ENCODE measurements around the gene MVB12B. TPM values are rescaled to one million over a fixed set of nuclear protein-coding genes. Genes with fewer than 3 reads are reported as not detected.
A peak's percentile ranks its signal among the peaks of the same experiment; 100 is the strongest.

Gene MVB12B
- total and polyA plus RNA-seq, 10 donors = 2.8 to 52.4 (median 34.8) TPM

DNA sequence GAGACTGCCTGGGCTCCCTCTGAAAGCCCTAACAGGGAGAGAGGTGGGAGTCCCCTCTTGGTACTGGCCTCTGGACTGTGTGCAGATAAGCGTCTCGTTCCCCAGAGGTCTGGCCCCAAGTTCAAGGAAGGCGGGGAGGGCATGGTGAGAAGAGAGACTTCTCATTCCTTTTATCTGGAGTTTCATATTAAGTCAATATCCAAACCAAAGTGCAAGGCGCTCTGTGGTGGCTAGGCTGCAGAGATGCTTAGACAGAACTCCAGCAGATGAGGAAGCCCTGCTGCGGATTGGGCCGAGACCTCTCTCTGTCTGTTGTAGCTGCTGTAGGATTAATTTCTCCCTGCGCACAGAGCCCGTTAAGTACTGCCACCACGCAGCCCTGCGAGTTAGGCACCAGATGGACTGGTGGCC, 16.0 kb downstream of the MVB12B start:
- H3K9me3 ChIP-seq = no peaks in the 10 kb centered on the region
- WGBS, 5 donors = 74 to 97% (median 91%) methylated on average over 9 to 10 of the region's 10 CpGs

DNA sequence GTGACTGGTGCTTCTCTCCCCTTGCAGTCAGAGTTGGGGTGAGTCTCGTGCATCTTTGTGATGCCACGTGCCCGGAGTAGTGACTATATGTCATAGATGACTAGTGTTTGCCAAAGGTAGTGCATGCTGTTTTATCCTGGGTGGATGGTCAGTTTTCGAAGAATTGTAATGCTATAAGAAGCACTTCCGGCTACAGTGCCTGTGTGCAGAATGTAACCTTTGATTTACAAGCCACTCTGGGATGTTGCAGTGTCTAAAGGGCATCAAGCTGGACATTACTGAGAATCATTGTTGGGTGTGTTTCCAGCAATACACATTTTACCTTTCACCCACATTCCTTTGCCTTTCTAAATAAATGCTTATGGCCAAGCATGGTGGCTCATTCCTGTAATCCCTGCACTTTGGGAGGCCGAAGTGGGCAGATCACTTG, 16.7 kb downstream of the MVB12B start:
- no peak overlapping the region for H3K27ac ChIP-seq
- no peaks in the 10 kb centered on the region for H3K9me3 ChIP-seq
- peaks cover 7 to 50% (median 27%) of the 10 kb centered on the region in 6 donors for H3K4me1 ChIP-seq
- WGBS, 5 donors = 84 to 98% (median 92%) methylated on average over 6 of the region's 6 CpGs
- no peaks in the 10 kb centered on the region for H3K27me3 ChIP-seq (replicated peaks in 1 of 7)
- DNase-seq = no peak
- H3K4me3 ChIP-seq = no peak overlapping the region
- peaks cover 0 to 61% (median 22%) of the 10 kb centered on the region in 6 donors for H3K36me3 ChIP-seq
- intact Hi-C loops (cut with DNase I; ENCODE audit: low total_unique reads) = no loop called here
- TF ChIP-seq, protein P1, sequence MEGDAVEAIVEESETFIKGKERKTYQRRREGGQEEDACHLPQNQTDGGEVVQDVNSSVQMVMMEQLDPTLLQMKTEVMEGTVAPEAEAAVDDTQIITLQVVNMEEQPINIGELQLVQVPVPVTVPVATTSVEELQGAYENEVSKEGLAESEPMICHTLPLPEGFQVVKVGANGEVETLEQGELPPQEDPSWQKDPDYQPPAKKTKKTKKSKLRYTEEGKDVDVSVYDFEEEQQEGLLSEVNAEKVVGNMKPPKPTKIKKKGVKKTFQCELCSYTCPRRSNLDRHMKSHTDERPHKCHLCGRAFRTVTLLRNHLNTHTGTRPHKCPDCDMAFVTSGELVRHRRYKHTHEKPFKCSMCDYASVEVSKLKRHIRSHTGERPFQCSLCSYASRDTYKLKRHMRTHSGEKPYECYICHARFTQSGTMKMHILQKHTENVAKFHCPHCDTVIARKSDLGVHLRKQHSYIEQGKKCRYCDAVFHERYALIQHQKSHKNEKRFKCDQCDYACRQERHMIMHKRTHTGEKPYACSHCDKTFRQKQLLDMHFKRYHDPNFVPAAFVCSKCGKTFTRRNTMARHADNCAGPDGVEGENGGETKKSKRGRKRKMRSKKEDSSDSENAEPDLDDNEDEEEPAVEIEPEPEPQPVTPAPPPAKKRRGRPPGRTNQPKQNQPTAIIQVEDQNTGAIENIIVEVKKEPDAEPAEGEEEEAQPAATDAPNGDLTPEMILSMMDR (IDR thresholded peaks at IDR 0.05 in 8 of 11, conservative IDR thresholded peaks at IDR 0.05 in 3 of 11) = no peak
- TF ChIP-seq POLR2A (IDR thresholded peaks at IDR 0.05) (no peak), POLR2AphosphoS5 (IDR thresholded peaks at IDR 0.05) (no peak)

More for the DNA sequence above, 16.0 kb downstream of the MVB12B start:
- Histone ChIP-seq H3K36me3 (peaks cover 0 to 61% (median 22%) of the 10 kb centered on the region in 6 donors), H3K27ac (no peak overlapping the region), H3K4me3 (no peak overlapping the region), H3K27me3 (replicated peaks in 1 of 7) (no peaks in the 10 kb centered on the region), H3K4me1 (peaks cover 7 to 50% (median 24%) of the 10 kb centered on the region in 6 donors)
- TF ChIP-seq, protein P1 (IDR thresholded peaks at IDR 0.05 in 8 of 11, conservative IDR thresholded peaks at IDR 0.05 in 3 of 11) = no peak
- DNase-seq = no peak
- intact Hi-C loops (cut with DNase I; ENCODE audit: low total_unique reads) = no loop called here

DNA sequence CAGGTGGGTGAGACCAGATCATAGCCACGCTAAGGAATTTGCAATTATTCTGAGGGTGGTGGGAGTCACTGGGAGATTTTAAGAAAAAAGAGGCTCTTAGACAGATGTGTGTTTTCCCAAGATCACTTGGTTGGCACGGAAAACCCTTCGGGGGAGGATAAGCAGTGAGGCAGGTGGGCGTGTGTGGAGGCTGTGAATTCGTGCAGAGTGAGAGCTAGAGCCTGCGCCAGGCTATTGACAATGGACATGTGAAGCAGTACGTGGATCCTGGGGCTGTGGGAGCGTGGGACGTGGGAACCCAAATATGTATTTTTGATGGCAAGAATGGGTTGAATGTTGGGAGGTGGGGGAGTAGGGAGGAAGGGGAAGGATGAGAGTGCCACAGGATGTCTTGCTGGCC, 19.4 kb downstream of the MVB12B start:
- intact Hi-C loops (cut with DNase I; ENCODE audit: low total_unique reads) = no loop called here
- DNase-seq = no peak
- 90 to 96% (median 94%) methylated on average over 9 of the region's 9 CpGs for WGBS, 5 donors
- Histone ChIP-seq H3K4me1 (peaks cover 4 to 45% (median 26%) of the 10 kb centered on the region in 6 donors), H3K27ac (peak overlapping the region in 1 of 8 donors; percentile 53), H3K9me3 (peaks cover 1 to 12% (median 7%) of the 10 kb centered on the region in 8 donors), H3K27me3 (replicated peaks in 1 of 7) (no peaks in the 10 kb centered on the region), H3K4me3 (no peak overlapping the region), H3K36me3 (peaks cover 0 to 57% (median 16%) of the 10 kb centered on the region in 6 donors)
- TF ChIP-seq, protein P1 (IDR thresholded peaks at IDR 0.05 in 8 of 11, conservative IDR thresholded peaks at IDR 0.05 in 3 of 11) = no peak
- TF ChIP-seq POLR2AphosphoS5 (IDR thresholded peaks at IDR 0.05) = no peak
- TF ChIP-seq POLR2A (IDR thresholded peaks at IDR 0.05) = no peak

DNA sequence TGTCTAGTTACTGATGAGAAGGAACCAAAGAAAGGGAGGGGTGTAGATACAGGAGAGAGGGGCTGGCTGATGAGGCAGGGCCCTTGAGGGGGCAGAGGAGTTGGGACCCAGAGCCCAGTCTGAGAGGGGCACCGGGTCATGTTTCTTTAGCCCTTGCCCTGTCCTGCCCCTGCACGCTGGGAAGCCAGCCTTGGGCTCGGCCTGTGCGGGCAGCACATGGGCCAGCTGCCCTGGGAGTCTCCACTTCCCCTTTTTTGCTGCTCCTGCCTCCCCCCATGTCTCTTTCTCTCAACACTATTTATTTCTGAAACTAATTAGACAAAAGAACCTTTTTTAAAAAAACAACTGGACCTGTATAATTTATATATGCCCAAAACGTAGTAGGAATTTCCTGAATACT, 20.5 kb downstream of the MVB12B start:
- H3K4me3 ChIP-seq = no peak overlapping the region
- TF ChIP-seq POLR2AphosphoS5 (IDR thresholded peaks at IDR 0.05) (peak in 2 of 3 donors; percentile 27 to 41), POLR2A (IDR thresholded peaks at IDR 0.05) (no peak)
- H3K9me3 ChIP-seq = peaks cover 3 to 19% (median 13%) of the 10 kb centered on the region in 8 donors
- H3K4me1 ChIP-seq = peaks cover 4 to 45% (median 26%) of the 10 kb centered on the region in 6 donors
- 37 to 67% (median 47%) methylated on average over 5 of the region's 5 CpGs for WGBS, 5 donors
- DNase-seq = no peak
- intact Hi-C loops (cut with DNase I; ENCODE audit: low total_unique reads) = no loop called here
- peaks cover 0 to 46% (median 9%) of the 10 kb centered on the region in 6 donors for H3K36me3 ChIP-seq
- no peaks in the 10 kb centered on the region for H3K27me3 ChIP-seq (replicated peaks in 1 of 7)
- H3K27ac ChIP-seq = peak overlapping the region in 5 of 8 donors; percentile 12 to 64 (median 53)
